ENCODE results near the gene SPRY4.

- TF ChIP-seq CTCF (IDR thresholded peaks at IDR 0.05) (no peak), PHF8 (IDR thresholded peaks at IDR 0.05; ENCODE audit: borderline replicate concordance, low read depth) (no peak), POLR2A (IDR thresholded peaks at IDR 0.05; ENCODE audit: low read length) (no peak), CHD4 (IDR thresholded peaks at IDR 0.05; ENCODE audit: borderline replicate concordance) (no peak), CHD2 (IDR thresholded peaks at IDR 0.05; ENCODE audit: low read length, partially characterized antibody) (no peak), MYC (IDR thresholded peaks at IDR 0.05; ENCODE audit: borderline replicate concordance, low read length) (no peak)
- TF ChIP-seq, protein P1, sequence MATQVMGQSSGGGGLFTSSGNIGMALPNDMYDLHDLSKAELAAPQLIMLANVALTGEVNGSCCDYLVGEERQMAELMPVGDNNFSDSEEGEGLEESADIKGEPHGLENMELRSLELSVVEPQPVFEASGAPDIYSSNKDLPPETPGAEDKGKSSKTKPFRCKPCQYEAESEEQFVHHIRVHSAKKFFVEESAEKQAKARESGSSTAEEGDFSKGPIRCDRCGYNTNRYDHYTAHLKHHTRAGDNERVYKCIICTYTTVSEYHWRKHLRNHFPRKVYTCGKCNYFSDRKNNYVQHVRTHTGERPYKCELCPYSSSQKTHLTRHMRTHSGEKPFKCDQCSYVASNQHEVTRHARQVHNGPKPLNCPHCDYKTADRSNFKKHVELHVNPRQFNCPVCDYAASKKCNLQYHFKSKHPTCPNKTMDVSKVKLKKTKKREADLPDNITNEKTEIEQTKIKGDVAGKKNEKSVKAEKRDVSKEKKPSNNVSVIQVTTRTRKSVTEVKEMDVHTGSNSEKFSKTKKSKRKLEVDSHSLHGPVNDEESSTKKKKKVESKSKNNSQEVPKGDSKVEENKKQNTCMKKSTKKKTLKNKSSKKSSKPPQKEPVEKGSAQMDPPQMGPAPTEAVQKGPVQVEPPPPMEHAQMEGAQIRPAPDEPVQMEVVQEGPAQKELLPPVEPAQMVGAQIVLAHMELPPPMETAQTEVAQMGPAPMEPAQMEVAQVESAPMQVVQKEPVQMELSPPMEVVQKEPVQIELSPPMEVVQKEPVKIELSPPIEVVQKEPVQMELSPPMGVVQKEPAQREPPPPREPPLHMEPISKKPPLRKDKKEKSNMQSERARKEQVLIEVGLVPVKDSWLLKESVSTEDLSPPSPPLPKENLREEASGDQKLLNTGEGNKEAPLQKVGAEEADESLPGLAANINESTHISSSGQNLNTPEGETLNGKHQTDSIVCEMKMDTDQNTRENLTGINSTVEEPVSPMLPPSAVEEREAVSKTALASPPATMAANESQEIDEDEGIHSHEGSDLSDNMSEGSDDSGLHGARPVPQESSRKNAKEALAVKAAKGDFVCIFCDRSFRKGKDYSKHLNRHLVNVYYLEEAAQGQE (IDR thresholded peaks at IDR 0.05), result no peak
- TF ChIP-seq, protein P2, sequence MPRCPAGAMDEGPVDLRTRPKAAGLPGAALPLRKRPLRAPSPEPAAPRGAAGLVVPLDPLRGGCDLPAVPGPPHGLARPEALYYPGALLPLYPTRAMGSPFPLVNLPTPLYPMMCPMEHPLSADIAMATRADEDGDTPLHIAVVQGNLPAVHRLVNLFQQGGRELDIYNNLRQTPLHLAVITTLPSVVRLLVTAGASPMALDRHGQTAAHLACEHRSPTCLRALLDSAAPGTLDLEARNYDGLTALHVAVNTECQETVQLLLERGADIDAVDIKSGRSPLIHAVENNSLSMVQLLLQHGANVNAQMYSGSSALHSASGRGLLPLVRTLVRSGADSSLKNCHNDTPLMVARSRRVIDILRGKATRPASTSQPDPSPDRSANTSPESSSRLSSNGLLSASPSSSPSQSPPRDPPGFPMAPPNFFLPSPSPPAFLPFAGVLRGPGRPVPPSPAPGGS (IDR thresholded peaks at IDR 0.05), result 0 out of 3 replicates have a peak, but pooled peaks have one; percentile 35
Observed at GRCh38 chr5:142364251-142365145, 39.7 kb upstream of the SPRY4 start.

Measured in A549 (cell line).